GM23338 (cell line): Measurements from ENCODE around the gene LAMA4. TPM values are rescaled to one million over a fixed set of nuclear protein-coding genes. Genes with fewer than 3 reads are reported as not detected.

Experiments
- CREB1 ChIP-seq: fragments of 250-450 bp; sonication (Bioruptor Pico); IDR thresholded peaks from 2 replicates; pipeline ENCODE4 v1.5.0; 2020; ENCODE audit warnings: low read depth, mild to moderate bottlenecking, moderate library complexity
- EZH2 ChIP-seq: fragments of 200-600 bp; sonication (generic); IDR thresholded peaks from one replicate; pipeline ENCODE4 v1.8.0; 2017; ENCODE audit warnings: antibody characterized with exemption, mild to moderate bottlenecking, low read depth; ENCODE audit not compliant: unreplicated experiment
- EZH2phosphoT487 ChIP-seq: fragments of 200-600 bp; sonication (generic); IDR thresholded peaks from one replicate; pipeline ENCODE4 v1.8.1; 2018; ENCODE audit warnings: antibody characterized with exemption; ENCODE audit not compliant: unreplicated experiment
- JUNB ChIP-seq: IDR thresholded peaks from one replicate; pipeline ENCODE4 v1.6.1; 2016; ENCODE audit warnings: antibody characterized with exemption; ENCODE audit not compliant: unreplicated experiment
- NANOG ChIP-seq: IDR thresholded peaks from 2 replicates; pipeline ENCODE4 v1.6.1; 2016; ENCODE audit warnings: antibody characterized with exemption, borderline replicate concordance
- POLR2AphosphoS5 ChIP-seq: IDR thresholded peaks from 2 replicates; pipeline ENCODE4 v1.6.1; 2016; ENCODE audit warnings: antibody characterized with exemption, low read depth
- REST ChIP-seq: IDR thresholded peaks from one replicate; pipeline ENCODE4 v1.6.1; 2018; ENCODE audit warnings: antibody characterized with exemption; ENCODE audit not compliant: unreplicated experiment
- STAT1 ChIP-seq: IDR thresholded peaks from one replicate; pipeline ENCODE4 v1.6.1; 2016; ENCODE audit warnings: antibody characterized with exemption; ENCODE audit not compliant: unreplicated experiment
- ZNF114 ChIP-seq: fragments of 250-450 bp; sonication (Bioruptor Pico); IDR thresholded peaks from 2 replicates; pipeline ENCODE4 v1.5.0; 2020; ENCODE audit warnings: mild to moderate bottlenecking, moderate library complexity
- ZNF331 ChIP-seq: fragments of 250-450 bp; sonication (Bioruptor Pico); IDR thresholded peaks from 2 replicates; pipeline ENCODE4 v1.5.0; 2020; ENCODE audit warnings: low read depth, mild to moderate bottlenecking, moderate library complexity
- ZNF462 ChIP-seq: fragments of 250-450 bp; sonication (Bioruptor Pico); IDR thresholded peaks from 2 replicates; pipeline ENCODE4 v1.5.0; 2020; ENCODE audit warnings: mild to moderate bottlenecking, moderate library complexity
- polyA plus RNA-seq: library from polyadenylated mRNA; unstranded; fragments of >200 nt; fragmentation: Nextera tagmentation; extraction: Ambion mirVana; gene quantifications from 2 replicates; pipeline ENCODE4 v1.2.1, GENCODE V29; 2016
- total RNA-seq: library from RNA; depleted of rRNA; stranded (reverse); fragments of >200 nt; shearing (Covaris generic); gene quantifications from 2 replicates; pipeline ENCODE4 v1.2.3, GENCODE V29; 2014

Gene LAMA4
- total and polyA plus RNA-seq, 2 experiments from 2014 or later, result 1.7 to 2.8 TPM

GRCh38 chr6:112128208-112128607 lies 126.2 kb downstream of the LAMA4 start (continued):
- TF ChIP-seq ZNF462 (no peak), STAT1 (no peak), REST (no peak), ZNF114 (CRISPR knock-in tag) (no peak), EZH2phosphoT487 (no peak), JUNB (no peak), CREB1 (no peak), ZNF331 (CRISPR knock-in tag) (no peak), EZH2 (no peak), POLR2AphosphoS5 (no peak), NANOG (no peak)
